Lower lobe of right lung (tissue), 2 donors: ENCODE data around the gene GLYATL1B. TPM values are rescaled to one million over a fixed set of nuclear protein-coding genes. Genes with fewer than 3 reads are reported as not detected.
A peak's percentile ranks its signal among the peaks of the same experiment; 100 is the strongest.
"Not testable (repeated sequence)": the region's sequence is repeated elsewhere in the genome, so short reads cannot be mapped to it uniquely, and the experiment has no call there.

ENCODE experiments used
- ATAC-seq, 2 donors: fragments of 200-7000 bp; cut with Tn5 transposase; one replicate each; pipeline ENCODE4 v1.9.1; 2020 to 2022; ENCODE audit warnings: mild to moderate bottlenecking in 2 of 2, moderate library complexity in 2 of 2
- DNase-seq: peaks from one replicate; pipeline ENCODE4 v3.0.0-alpha.2; 2020
- H3K27ac ChIP-seq: fragments of 200-600 bp; one replicate; pipeline ENCODE4 v1.8.0; 2022
- H3K27me3 ChIP-seq: fragments of 200-600 bp; one replicate; pipeline ENCODE4 v1.8.0; 2022; ENCODE audit warnings: low read depth
- H3K36me3 ChIP-seq: fragments of 200-600 bp; one replicate; pipeline ENCODE4 v1.8.0; 2022; ENCODE audit warnings: mild to moderate bottlenecking
- H3K4me1 ChIP-seq: fragments of 200-600 bp; one replicate; pipeline ENCODE4 v1.8.0; 2022
- H3K4me3 ChIP-seq: fragments of 200-600 bp; one replicate; pipeline ENCODE4 v1.8.0; 2022; ENCODE audit warnings: mild to moderate bottlenecking
- H3K9me3 ChIP-seq: fragments of 200-600 bp; one replicate; pipeline ENCODE4 v1.8.0; 2022
- intact Hi-C: fragments of 100-400 bp; cut with DNase I; formaldehyde crosslinking; loops from one replicate; pipeline ENCODE4 v1.11.0; 2022
- total RNA-seq: library from RNA; stranded (reverse); fragmentation: NEBNext Ultra II Directional; extraction: Animal tissue kit (Norgen Biotek cat#: 25700); gene quantifications from one replicate; pipeline ENCODE4 v1.2.1, GENCODE V29; 2021
- TF ChIP-seq, protein P1 (sequence below): fragments of 200-600 bp; IDR thresholded peaks from one replicate; pipeline ENCODE4 v1.8.0; 2022; ENCODE audit warnings: antibody characterized with exemption, mild to moderate bottlenecking
- donor health status: DM: no; HTN: yes; CAD: no; lungs with severe emphysema.

The GLYATL1B gene
- total RNA-seq, 1 donor from 2014 or later: not detected

- no peak overlapping the region for H3K4me3 ChIP-seq
- intact Hi-C loops: no loop called here
- no peaks in the 10 kb centered on the region for H3K4me1 ChIP-seq
- TF ChIP-seq, protein P1, sequence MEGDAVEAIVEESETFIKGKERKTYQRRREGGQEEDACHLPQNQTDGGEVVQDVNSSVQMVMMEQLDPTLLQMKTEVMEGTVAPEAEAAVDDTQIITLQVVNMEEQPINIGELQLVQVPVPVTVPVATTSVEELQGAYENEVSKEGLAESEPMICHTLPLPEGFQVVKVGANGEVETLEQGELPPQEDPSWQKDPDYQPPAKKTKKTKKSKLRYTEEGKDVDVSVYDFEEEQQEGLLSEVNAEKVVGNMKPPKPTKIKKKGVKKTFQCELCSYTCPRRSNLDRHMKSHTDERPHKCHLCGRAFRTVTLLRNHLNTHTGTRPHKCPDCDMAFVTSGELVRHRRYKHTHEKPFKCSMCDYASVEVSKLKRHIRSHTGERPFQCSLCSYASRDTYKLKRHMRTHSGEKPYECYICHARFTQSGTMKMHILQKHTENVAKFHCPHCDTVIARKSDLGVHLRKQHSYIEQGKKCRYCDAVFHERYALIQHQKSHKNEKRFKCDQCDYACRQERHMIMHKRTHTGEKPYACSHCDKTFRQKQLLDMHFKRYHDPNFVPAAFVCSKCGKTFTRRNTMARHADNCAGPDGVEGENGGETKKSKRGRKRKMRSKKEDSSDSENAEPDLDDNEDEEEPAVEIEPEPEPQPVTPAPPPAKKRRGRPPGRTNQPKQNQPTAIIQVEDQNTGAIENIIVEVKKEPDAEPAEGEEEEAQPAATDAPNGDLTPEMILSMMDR: no peak
- H3K27me3 ChIP-seq: no peaks in the 10 kb centered on the region
- peaks cover 17% of the 10 kb centered on the region for H3K9me3 ChIP-seq
- DNase-seq (no peak), ATAC-seq (no peak)
- H3K27ac ChIP-seq: no peak overlapping the region
- H3K36me3 ChIP-seq: no peaks in the 10 kb centered on the region
These were observed 31.7 kb downstream of the GLYATL1B start for GRCh38 chr11:59117774-59118173.

- Histone ChIP-seq H3K4me3 (no peak overlapping the region), H3K27me3 (no peaks in the 10 kb centered on the region), H3K27ac (no peak overlapping the region), H3K4me1 (no peaks in the 10 kb centered on the region), H3K36me3 (no peaks in the 10 kb centered on the region), H3K9me3 (peaks cover 17% of the 10 kb centered on the region)
- no peak for ATAC-seq
- intact Hi-C loops: no loop called here
- TF ChIP-seq, protein P1: no peak
- no peak for DNase-seq
These were observed 33.7 kb downstream of the GLYATL1B start for GRCh38 chr11:59119826-59120225.

- Histone ChIP-seq H3K9me3 (peaks cover 8% of the 10 kb centered on the region), H3K36me3 (peaks cover 67% of the 10 kb centered on the region), H3K4me1 (no peaks in the 10 kb centered on the region), H3K27me3 (no peaks in the 10 kb centered on the region), H3K27ac (no peak overlapping the region), H3K4me3 (no peak overlapping the region)
- intact Hi-C loops: no loop called here
- DNase-seq (peak; percentile 89), ATAC-seq (peak; percentile 96 to 98)
- TF ChIP-seq, protein P1: peak; percentile 99
These were observed 49.7 kb downstream of the GLYATL1B start for GRCh38 chr11:59135648-59136461.

DNA sequence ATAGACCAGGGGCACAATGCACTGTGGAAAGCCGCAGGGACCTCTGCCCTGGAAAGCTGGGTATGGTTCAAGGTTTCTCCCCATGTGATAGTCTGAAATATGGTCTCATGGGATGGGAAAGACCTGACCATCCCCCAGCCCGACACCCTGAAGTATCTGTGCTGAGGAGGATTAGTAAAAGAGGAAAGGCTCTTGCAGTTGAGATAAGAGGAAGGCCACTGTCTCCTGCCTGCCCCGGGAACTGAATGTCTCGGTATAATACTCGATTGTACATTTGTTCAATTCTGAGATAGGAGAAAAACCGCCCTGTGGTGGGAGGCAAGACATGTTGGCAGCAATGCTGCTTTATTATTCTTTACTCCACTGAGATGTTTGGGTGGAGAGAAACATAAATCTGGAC, 50.4 kb downstream of the GLYATL1B start:
- H3K27me3 ChIP-seq, H3K4me1 ChIP-seq, H3K9me3 ChIP-seq, H3K4me3 ChIP-seq, H3K27ac ChIP-seq, intact Hi-C loops, ATAC-seq, DNase-seq: not testable (repeated sequence)
- peaks cover 64% of the 10 kb centered on the region for H3K36me3 ChIP-seq

GRCh38 chr11:59137190-59137589, 51.1 kb downstream of the GLYATL1B start:
- Histone ChIP-seq H3K9me3 (no peaks in the 10 kb centered on the region), H3K27ac (no peak overlapping the region), H3K4me3 (no peak overlapping the region), H3K27me3 (no peaks in the 10 kb centered on the region), H3K36me3 (peaks cover 58% of the 10 kb centered on the region), H3K4me1 (peaks cover 7% of the 10 kb centered on the region)
- no peak for ATAC-seq
- TF ChIP-seq, protein P1: no peak
- intact Hi-C loops: no loop called here
- no peak for DNase-seq

DNA sequence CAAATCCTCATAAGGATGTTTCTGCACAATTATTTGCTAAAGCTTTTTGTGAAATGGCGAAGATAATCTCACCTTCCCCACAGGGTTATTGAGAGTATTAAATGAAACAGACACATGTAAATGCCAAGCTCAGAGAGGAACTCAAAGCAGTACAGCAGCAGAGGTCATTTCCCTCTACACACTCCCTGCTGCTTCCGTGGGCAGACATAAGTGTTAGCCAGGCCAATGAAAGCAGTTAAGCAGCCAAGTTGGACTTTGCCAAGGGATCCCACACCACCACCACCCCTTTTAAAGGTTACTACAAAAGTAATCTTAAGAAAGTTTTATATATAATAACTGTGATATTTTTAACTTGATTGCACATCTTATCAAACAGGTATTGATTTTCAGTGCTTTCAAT, 52.5 kb downstream of the GLYATL1B start:
- no peak overlapping the region for H3K27ac ChIP-seq
- no peak overlapping the region for H3K4me3 ChIP-seq
- intact Hi-C loops: no loop called here
- no peak for ATAC-seq
- H3K4me1 ChIP-seq: peaks cover 11% of the 10 kb centered on the region
- no peaks in the 10 kb centered on the region for H3K27me3 ChIP-seq
- peaks cover 45% of the 10 kb centered on the region for H3K36me3 ChIP-seq
- TF ChIP-seq, protein P1: no peak
- H3K9me3 ChIP-seq: no peaks in the 10 kb centered on the region
- DNase-seq: no peak
